K562 (cell line): ENCODE results near the gene MAP3K14. TPM values are rescaled to one million over a fixed set of nuclear protein-coding genes. Genes with fewer than 3 reads are reported as not detected.

Source experiments
- ATF1 ChIP-seq, 2 experiments: fragments of 450-650 bp in 1 of 2; IDR thresholded peaks; 2 replicates each; pipeline ENCODE4 v1.6.1; 2016; ENCODE audit warnings: missing compliant biosample characterization in 1 of 2, missing genetic modification characterization in 1 of 2
- CUX1 ChIP-seq: fragments of 200-800 bp; sonication (Bioruptor generic); IDR thresholded peaks from 2 replicates; pipeline ENCODE4 v1.6.1; 2016; ENCODE audit warnings: missing genetic modification characterization, missing compliant biosample characterization
- DLX4 ChIP-seq: fragments of 250-450 bp; sonication (Bioruptor Pico); IDR thresholded peaks from 2 replicates; pipeline ENCODE4 v1.6.1; 2021; ENCODE audit warnings: mild to moderate bottlenecking
- E2F3 ChIP-seq: fragments of 250-450 bp; sonication (Bioruptor Pico); IDR thresholded peaks from 2 replicates; pipeline ENCODE4 v1.4.0; 2020; ENCODE audit warnings: mild to moderate bottlenecking
- GATAD2A ChIP-seq: fragments of 450-650 bp; IDR thresholded peaks from 2 replicates; pipeline ENCODE4 v1.6.1; 2017
- HDAC1 ChIP-seq, 2 experiments: fragments of 450-650 bp; IDR thresholded peaks; 2 replicates each; pipeline ENCODE4 v1.6.1; 2016 to 2017; ENCODE audit warnings: inconsistent platforms in 1 of 2, mild to moderate bottlenecking in 1 of 2, moderate library complexity in 1 of 2
- HDAC2 ChIP-seq: fragments of 450-650 bp; IDR thresholded peaks from 2 replicates; pipeline ENCODE4 v1.6.1; 2016; ENCODE audit warnings: mild to moderate bottlenecking
- KDM1A ChIP-seq, 2 experiments: fragments of 450-650 bp; IDR thresholded peaks; 2 replicates each; pipeline ENCODE4 v1.6.1; 2016; ENCODE audit warnings: mild to moderate bottlenecking in 2 of 2
- MNT ChIP-seq, 2 experiments: fragments of 450-650 bp; conservative IDR thresholded peaks; 2 replicates each; pipeline ENCODE4 v1.6.1; 2017; ENCODE audit warnings: mild to moderate bottlenecking in 2 of 2, moderate library complexity in 2 of 2
- MTA2 ChIP-seq: fragments of 450-650 bp; IDR thresholded peaks from 2 replicates; pipeline ENCODE4 v1.6.1; 2016; ENCODE audit warnings: low read depth
- NCOA4 ChIP-seq: fragments of 450-650 bp; IDR thresholded peaks from 2 replicates; pipeline ENCODE4 v1.6.1; 2018; ENCODE audit warnings: mild to moderate bottlenecking; ENCODE audit not compliant: partially characterized antibody
- NEUROD1 ChIP-seq: fragments of 150-350 bp; IDR thresholded peaks from 2 replicates; pipeline ENCODE4 v1.6.1; 2014; ENCODE audit warnings: borderline replicate concordance, low read length, low read depth; ENCODE audit not compliant: partially characterized antibody
- NRF1 ChIP-seq, 2 experiments: fragments of 450-650 bp; IDR thresholded peaks in 1 of 2; conservative IDR thresholded peaks in 1 of 2; 2 replicates each; pipeline ENCODE4 v1.6.1; 2014; ENCODE audit warnings: mild to moderate bottlenecking in 2 of 2
- SRSF3 ChIP-seq: fragments of 200-400 bp; formaldehyde crosslinking; IDR thresholded peaks from 2 replicates; pipeline ENCODE4 v1.6.1; 2016; ENCODE audit warnings: mild to moderate bottlenecking, low read length, moderate library complexity; ENCODE audit not compliant: insufficient read depth
- SRSF9 ChIP-seq: fragments of 200-400 bp; formaldehyde crosslinking; IDR thresholded peaks from 2 replicates; pipeline ENCODE4 v1.6.1; 2017; ENCODE audit warnings: low read depth, low read length, borderline replicate concordance
- ZNF175 ChIP-seq: fragments of 200-800 bp; sonication (Bioruptor generic); IDR thresholded peaks from 2 replicates; pipeline ENCODE4 v1.6.1; 2016; ENCODE audit warnings: low read depth, mild to moderate bottlenecking, missing genetic modification characterization, missing compliant biosample characterization
- ZNF740 ChIP-seq, 3 experiments: fragments of 200-800 bp in 1 of 3; sonication (Bioruptor generic) in 1 of 3; sonication (generic) in 1 of 3; formaldehyde crosslinking in 1 of 3; IDR thresholded peaks; 2 replicates each; pipeline versions ENCODE4 v1.6.1 to v1.8.0; 2016 to 2022; ENCODE audit warnings: mild to moderate bottlenecking in 2 of 3, missing compliant biosample characterization in 2 of 3, missing genetic modification characterization in 2 of 3, missing genetic modification reagents in 1 of 3
- polyA plus RNA-seq, 8 experiments: library from polyadenylated mRNA; depleted of rRNA in 4 of 8; stranded (reverse) in 5 of 8; unstranded in 3 of 8; fragments of >200 nt; fragmentation: Nextera tagmentation in 2 of 8; fragmentation: Illumina TruSeq in 1 of 8; extraction: Ambion mirVana in 2 of 8; extraction: Trizol in 1 of 8; gene quantifications; 2 replicates each; pipeline versions ENCODE4 v1.2.1 to v1.2.3, GENCODE V29; 2011 to 2014; ENCODE audit warnings: inconsistent platforms in 1 of 8, missing spikeins in 1 of 8
- total RNA-seq, 7 experiments: library from RNA; depleted of rRNA in 6 of 7; stranded (reverse); fragments of >200 nt in 6 of 7; fragmentation: Illumina TruSeq in 2 of 7; extraction: Trizol in 2 of 7; gene quantifications; 2 replicates each; pipeline versions ENCODE4 v1.2.1 to v1.2.3, GENCODE V29; 2011 to 2021; ENCODE audit warnings: low replicate concordance in 1 of 7

MAP3K14 gene
- total and polyA plus RNA-seq, 9 of the 15 experiments (the other 6 are each of a cell fraction or from before 2014, with no cell fraction given): 0.45 to 8.7 (median 3.2) TPM

GRCh38 chr17:45332989-45333701, 16.3 kb upstream of the MAP3K14 start (continued):
- no peak for TF ChIP-seq ZNF740 (CRISPR knock-in tag; IDR thresholded peaks at IDR 0.05)
- no peak for TF ChIP-seq ZNF740 (tag; IDR thresholded peaks at IDR 0.05)
- peak; percentile 50 to 54; a peak in 3 of 4 replicates for TF ChIP-seq NRF1 (conservative IDR thresholded peaks at IDR 0.05 in 1 of 2, IDR thresholded peaks at IDR 0.05 in 1 of 2)
- peak; percentile 92 for TF ChIP-seq NEUROD1
- TF ChIP-seq SRSF9: no peak
- TF ChIP-seq DLX4 (CRISPR knock-in tag): no peak
- 0 out of 2 replicates have a peak, but pooled peaks have one; percentile 52 for TF ChIP-seq ZNF175 (CRISPR knock-in tag)
- peak; percentile 81 for TF ChIP-seq MTA2
- peak in 1 of 2 experiments; percentile 54; a peak in 2 of 4 replicates for TF ChIP-seq MNT (conservative IDR thresholded peaks at IDR 0.05)
- TF ChIP-seq NCOA4: no peak
- TF ChIP-seq GATAD2A: peak; percentile 32; the same call in 1 of the 2 replicates
- peak; percentile 88 to 89 for TF ChIP-seq KDM1A (IDR thresholded peaks at IDR 0.05)
- 0 out of 2 replicates have a peak, but pooled peaks have one; percentile 53 for TF ChIP-seq CUX1 (CRISPR knock-in tag)
- TF ChIP-seq SRSF3: no peak
- TF ChIP-seq E2F3 (CRISPR knock-in tag): no peak
- no peak for TF ChIP-seq ATF1 (CRISPR knock-in tag; IDR thresholded peaks at IDR 0.05)
- peak; percentile 52; the same call in 1 of the 2 replicates for TF ChIP-seq ATF1 (tag; IDR thresholded peaks at IDR 0.05)
- peak in 1 of 2 experiments; percentile 77; a peak in 2 of 4 replicates for TF ChIP-seq HDAC1 (IDR thresholded peaks at IDR 0.05)
- peak; percentile 75 for TF ChIP-seq HDAC2
